GM10248 (cell line): ENCODE measurements around the gene TMC3.

ENCODE experiments used
- CTCF ChIA-PET: fragments of 300-600 bp; sonication (Branson Sonifier 250); formaldehyde crosslinking; extraction: SDS; loops from one replicate; lab custom pipeline; 2021; ENCODE audit warnings: antibody characterized with exemption; lab: Yijun Ruan, JAX
- POLR2A ChIA-PET: fragments of 350-650 bp; sonication (Branson Sonifier 250); formaldehyde crosslinking; extraction: SDS; loops from one replicate; lab custom pipeline; 2020; ENCODE audit warnings: antibody characterized with exemption; lab: Yijun Ruan, JAX
- DNase-seq: peaks from one replicate; pipeline ENCODE4 v3.0.0; 2012; ENCODE audit errors: extremely low spot score
- TF ChIP-seq, protein P1 (sequence below): IDR thresholded peaks from 2 replicates; pipeline ENCODE4 v1.5.1; 2012; ENCODE audit warnings: mild to moderate bottlenecking, low read depth; ENCODE audit errors: extremely low read depth, missing control alignments, control extremely low read depth

TMC3 gene

DNA sequence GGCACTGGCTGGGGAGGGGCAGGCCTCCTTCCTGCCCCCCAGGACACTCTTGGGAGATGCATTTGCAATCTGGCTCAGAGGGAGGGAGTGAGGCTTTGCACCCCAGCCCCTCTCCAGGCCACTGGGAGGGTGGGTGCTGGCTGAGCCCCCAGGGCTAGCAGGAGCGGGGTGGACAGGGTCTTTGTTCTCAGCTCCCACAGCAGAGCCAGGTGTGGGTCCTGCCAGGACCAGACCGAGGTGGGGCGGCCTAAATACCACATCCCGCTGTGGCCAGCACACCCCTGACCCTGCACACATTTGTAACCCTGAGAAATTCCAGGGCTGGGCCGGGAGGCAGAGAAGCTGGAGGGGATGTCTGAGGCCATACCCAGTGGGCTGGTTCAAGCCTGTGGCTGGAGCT is 91.1 kb downstream of the TMC3 start:
- CTCF ChIA-PET = interaction anchor here (0.9 to 8.7 kb wide), 9 partner anchors 7 to 49 kb away, joined by 3 to 73 read pairs (median 7); no protein-coding TSS in a partner anchor
- POLR2A ChIA-PET = no interaction called here
- no peak for DNase-seq
- TF ChIP-seq, protein P1, sequence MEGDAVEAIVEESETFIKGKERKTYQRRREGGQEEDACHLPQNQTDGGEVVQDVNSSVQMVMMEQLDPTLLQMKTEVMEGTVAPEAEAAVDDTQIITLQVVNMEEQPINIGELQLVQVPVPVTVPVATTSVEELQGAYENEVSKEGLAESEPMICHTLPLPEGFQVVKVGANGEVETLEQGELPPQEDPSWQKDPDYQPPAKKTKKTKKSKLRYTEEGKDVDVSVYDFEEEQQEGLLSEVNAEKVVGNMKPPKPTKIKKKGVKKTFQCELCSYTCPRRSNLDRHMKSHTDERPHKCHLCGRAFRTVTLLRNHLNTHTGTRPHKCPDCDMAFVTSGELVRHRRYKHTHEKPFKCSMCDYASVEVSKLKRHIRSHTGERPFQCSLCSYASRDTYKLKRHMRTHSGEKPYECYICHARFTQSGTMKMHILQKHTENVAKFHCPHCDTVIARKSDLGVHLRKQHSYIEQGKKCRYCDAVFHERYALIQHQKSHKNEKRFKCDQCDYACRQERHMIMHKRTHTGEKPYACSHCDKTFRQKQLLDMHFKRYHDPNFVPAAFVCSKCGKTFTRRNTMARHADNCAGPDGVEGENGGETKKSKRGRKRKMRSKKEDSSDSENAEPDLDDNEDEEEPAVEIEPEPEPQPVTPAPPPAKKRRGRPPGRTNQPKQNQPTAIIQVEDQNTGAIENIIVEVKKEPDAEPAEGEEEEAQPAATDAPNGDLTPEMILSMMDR = no peak

GRCh38 chr15:81282606-81282895 is 91.5 kb downstream of the TMC3 start:
- POLR2A ChIA-PET = no interaction called here
- DNase-seq = no peak
- CTCF ChIA-PET = interaction anchor here (1.3 to 8.7 kb wide), 7 partner anchors 9 to 49 kb away, joined by 3 to 73 read pairs (median 11); no protein-coding TSS in a partner anchor
- TF ChIP-seq, protein P1 = no peak

DNA sequence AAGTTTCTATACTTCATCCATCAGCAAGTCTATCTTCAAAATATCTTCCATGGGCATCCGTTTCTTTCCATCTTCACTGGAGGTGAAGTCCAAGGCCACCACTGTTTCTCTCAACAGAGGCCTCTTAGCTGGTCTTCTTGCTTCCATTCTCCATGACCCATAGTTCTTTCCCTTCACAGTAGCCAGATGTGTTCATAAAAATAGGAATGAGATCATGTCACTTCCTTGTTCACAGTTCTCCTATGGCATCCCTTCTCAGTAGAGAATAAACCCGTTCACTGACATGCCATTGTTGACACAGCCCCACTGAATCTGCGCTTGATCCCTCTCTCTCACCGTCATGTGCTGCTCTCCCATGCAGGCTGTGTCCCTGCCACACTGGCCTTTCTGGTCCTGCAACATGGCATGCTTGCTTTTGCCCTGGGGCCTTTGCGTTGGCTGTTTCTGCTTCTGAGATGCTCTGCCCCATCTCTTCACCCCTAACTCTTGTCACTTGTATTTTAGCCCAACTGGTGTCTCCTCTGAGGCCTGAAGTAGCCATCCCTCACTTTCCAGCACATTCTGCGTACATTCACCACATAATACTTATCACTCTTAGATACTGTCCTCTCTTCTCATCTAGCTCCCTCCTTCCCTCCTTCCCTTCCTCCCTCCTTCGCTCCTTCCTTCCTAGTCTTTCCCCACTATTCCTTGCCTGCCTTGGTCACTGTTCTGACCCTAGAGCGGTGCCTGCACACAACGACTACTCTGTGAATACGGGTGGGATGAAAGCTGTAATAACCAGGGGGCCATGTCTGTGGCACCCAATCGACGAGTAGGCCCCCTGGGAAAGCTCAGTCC is 92.0 kb downstream of the TMC3 start:
- ChIA-PET POLR2A (no interaction called here), CTCF (interaction anchor here (0.7 to 8.7 kb wide), 8 partner anchors 9 to 119 kb away, joined by 3 to 73 read pairs (median 9); no protein-coding TSS in a partner anchor)
- no peak for DNase-seq
- TF ChIP-seq, protein P1 = no peak

- TF ChIP-seq, protein P1 = no peak
- ChIA-PET POLR2A (no interaction called here), CTCF (interaction anchor here (1.4 to 8.7 kb wide), 3 partner anchors 10 to 20 kb away, joined by 3 to 73 read pairs (median 35); no protein-coding TSS in a partner anchor)
- no peak for DNase-seq
Measured at GRCh38 chr15:81281456-81281735, 92.6 kb downstream of the TMC3 start.
